Activated CD4-positive, alpha-beta T cell treated with anti-CD3 and anti-CD28 coated beads, Interleukin-2, amount 50 U/mL, for 24 hours (primary cell): ENCODE results near the gene DOCK2.

Experiments used
- DNase-seq, 2 donors: peaks; one replicate each; pipeline ENCODE4 v3.0.0-alpha.2; 2020; ENCODE audit warnings: low read depth in 1 of 2, low spot score in 1 of 2

Gene DOCK2

DNA sequence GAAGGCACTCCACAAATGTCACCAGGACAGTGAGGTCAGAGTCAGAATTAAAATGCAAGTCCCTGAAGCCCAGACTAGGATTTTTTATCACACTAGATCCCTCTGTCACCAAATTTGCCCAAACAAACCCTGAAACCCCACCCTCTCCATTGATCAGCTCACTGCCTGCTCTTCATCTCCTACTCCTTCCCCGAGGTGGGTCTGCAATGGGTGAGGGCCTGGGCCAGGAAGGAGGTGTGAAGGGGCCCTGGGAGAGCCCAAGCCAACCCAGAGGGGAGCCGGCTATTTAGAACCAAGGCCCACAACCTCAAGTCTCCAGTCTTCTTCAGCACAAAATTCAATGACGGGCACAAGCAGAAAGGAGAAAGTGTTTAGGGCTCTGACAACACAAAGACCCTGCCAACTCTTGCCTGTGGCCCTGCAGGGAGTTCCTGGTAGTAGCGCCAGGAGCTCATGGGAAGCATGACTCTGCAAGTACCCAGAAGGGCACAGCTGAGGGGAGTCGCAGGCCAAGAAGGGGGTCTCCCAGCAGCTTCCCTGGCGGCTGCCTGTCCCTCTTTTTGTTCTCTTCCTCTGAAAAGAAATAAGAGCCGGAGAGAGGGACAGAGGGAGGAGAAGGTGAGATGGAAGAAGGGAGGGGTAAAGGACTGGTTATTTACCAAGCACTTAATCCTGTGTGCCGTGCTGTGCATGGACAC lies 474.2 kb downstream of the DOCK2 start:
- no peak for DNase-seq

DNA sequence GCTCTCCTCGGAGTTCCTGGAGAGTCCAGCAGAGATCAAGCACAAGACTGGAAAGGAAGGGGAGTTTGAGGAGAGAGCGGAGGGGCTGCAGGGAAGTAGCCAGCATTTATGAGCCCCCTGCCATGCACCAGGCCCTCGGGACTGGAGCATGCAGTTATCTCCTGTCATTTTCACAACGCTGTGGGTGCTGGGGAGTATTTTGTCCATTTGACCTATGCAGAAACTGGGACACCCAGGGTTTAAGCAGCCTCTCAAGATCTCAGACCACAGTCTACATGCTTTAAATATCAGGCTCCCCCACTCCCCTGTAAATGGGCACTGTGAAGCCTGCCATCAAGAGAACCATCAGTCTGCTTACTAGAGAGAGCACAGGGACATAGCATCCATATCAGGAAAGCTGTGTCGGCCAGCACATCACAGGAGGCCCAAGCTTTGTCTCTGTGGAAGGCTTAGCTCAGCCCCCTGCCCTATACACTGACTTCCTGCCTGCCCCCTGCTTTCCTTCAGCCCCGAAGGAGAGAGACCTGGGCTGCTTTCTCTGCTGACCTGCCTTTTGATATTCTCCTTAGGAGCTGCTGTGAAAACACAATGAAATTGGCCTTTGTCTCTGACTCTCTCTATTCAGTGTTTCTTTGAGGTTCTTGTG lies 475.9 kb downstream of the DOCK2 start:
- DNase-seq: no peak

DNA sequence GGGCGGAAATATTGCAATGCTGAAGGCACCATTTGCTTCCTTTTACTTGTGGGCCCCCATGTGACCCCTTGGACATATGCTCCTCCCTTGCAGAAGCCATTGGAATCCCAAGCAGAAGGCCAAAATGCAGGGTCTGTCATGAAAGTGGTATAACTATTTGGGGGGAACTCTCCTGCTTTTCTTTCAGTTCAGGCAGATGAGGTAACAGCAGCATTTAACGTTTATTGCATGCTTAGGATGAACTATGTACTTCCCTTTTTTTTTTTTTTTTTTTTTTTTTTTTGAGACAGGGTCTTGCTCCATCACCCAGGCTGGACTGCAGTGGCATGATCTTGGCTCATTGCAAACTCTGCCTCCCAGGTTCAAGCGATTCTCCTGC lies 476.4 kb downstream of the DOCK2 start:
- DNase-seq: no peak

DNA sequence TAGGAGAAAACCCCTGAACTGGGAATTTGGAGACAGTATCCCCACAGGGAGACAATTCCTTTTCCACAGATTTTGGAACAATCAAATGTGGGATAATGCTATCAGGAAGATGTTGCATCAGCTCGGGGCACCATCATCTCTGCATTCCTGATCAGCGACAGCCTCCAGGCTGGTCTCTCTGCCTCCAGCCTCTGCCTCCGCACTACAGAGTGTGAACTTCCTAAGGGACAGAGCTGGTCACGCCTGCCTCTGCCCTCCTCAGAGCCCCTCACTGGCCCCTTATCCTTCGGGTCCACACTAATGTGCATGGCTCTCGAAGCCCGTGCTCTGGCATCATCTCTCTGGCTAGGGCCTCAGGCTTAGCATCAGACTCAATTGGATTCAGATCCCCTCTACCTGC lies 477.2 kb downstream of the DOCK2 start:
- no peak for DNase-seq

DNA sequence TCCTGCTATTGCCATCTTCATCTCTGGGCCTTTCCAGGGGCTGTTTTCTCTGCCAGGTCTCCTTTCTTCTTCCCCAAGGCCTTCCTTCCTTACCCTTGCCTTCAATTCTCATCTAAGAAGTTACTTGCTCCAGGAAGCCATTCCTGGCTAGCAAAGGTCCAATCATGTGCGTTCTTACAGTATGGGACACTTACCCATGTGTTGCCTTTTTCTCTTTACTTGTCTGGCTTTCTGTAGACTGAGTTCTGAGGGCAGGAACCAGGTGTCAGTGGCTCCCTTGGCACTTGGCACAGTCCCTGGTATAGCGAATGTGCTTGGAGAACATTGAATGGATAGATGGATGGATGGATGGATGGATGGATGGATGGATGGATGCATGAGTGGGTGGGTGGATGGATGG lies 478.9 kb downstream of the DOCK2 start:
- DNase-seq: no peak

DNA sequence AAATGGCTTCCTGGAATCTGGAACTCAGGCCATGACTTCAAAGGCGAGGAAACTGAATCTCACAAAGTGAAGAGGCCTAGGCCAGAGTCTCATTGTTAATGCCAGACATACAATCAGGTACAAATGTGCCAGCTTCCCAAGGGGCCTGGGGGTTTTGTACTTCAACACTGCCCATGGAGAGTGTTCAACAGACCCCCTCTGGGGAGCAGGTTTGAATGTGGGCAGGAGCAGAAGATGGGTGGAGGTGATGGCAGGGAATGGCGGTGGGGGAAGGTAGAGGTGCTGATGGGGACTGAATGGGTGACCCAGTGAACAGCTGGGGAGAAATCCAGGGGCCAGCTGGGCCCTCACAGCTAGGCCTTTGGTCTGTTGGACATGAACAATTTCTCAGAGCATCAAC lies 480.7 kb downstream of the DOCK2 start:
- no peak for DNase-seq

DNA sequence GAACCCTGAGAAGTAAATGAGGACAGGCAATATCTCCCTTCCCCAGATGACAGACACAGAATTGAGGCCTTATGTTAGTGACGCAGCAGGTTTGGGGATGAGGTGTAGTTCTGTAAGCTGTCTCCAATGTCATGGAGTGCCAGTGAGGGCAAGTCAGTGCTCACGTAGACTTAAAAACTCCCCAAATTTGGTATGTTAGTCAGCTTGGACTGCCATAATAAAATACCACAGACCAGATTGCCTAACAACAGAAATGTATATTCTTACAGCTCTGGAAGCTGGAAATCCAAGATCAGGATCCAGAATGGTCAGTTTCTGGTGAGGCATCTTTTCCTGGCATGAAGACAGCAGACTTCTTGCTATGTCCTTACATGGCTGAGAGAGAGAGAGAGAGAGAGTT lies 483.5 kb downstream of the DOCK2 start:
- DNase-seq: no peak

DNA sequence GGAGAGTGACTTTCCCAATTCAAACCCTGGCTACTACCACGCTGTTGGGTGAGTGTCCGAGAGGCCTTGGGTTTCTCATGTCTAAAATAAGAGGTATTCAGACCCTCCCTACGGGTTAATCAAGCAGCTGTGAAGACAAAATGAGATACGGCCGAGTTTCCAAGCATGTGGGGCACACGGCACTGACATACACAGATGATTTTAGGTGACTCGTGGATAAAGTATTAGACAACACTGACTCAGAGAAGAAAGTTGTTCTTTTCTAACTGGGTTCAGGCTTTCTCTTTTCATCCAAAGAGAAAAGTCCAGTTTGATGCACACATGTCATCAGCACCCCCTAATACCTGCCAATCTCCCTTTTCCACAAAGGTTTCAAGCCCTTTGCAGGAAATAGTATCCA lies 484.2 kb downstream of the DOCK2 start:
- no peak for DNase-seq

DNA sequence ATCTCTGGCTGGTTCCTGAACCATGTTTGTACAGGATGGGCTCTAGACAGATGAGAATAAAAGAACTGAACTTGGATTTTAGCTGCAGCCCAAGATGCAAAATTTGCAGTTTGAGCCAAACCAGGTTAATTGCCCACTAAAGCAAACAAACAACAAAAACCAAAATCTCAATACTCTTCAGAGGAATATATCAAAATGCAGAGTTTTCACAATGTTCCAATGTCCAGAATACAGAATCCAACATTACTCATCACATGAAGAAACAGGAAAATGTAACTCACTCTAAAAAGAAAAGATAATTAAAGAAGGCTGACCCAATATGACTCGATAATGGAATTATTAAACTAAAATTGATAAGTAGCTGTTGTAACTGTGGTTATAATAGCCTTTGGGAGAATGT lies 489.0 kb downstream of the DOCK2 start:
- DNase-seq: no peak

DNA sequence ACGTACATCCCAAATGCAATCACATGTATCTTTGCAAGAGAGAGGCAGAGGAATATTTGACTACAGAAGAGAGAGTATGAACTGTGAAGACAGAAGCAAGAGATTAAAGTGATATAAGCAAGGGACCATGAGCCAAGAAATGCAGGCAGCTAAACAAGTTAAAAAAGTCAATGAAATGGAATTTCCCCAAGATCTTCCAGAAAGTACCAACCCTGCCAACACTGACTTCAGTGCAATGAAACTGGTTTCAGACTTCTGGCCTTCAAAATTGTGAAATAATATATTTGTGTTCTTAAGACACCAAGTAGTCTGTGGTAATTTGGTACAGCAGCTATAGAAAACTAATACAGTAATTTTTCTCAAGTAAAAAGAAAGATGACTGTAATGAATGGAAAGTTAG lies 489.6 kb downstream of the DOCK2 start:
- DNase-seq: no peak

DNA sequence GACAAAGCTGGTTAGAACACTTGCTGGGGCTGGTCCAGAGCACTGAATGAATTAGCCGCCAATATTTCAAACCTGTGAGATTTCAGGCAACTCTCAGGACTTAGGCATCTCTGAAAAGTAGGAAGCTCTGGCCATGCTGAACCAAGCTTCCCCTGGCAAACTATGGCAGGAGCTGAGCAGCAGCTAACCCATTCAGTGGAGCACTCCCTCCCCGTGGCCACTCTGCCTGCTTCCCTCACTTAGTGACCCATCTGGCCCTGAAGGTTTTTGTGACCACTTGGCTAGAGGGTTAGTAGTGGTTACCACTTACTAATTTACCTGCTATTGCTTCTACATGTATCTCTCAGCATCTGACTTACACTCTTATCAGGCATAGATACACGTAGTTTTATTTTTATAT lies 494.2 kb downstream of the DOCK2 start:
- DNase-seq: no peak

DNA sequence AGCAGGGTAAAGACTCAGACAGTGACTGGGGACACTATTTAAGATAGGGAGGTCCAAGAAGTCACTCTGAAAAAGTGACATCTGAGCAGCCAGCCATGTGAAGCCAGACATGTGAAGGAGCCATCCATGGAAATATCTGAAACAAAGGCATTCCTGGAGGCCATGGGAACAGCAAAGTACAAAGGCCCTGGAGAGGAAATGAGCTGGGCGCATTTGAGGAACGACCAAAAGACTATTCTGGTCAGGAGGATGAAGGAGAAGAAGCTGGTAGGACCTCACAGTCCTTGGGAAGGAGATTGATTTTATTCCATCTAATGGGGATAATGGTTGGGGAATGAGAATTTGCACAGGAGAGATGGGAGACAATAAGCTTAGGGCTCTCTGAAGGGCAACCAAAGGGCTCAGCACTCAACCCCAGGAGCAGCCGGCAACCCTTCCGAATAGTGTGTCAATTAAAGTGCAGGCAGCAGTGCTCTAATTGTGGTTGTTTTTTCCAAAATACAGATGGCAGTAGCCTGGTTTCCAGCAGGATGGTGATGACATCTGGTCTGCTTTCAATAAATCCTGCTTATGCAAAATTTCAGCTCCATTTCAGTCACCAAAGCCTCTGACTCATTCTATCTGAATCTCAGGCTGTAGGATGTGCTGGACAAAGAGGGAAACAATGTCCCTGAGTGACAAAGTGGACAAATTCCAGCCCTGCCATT lies 495.3 kb downstream of the DOCK2 start:
- no peak for DNase-seq
